Measurements from ENCODE around the gene CXCL8. TPM values are rescaled to one million over a fixed set of nuclear protein-coding genes. Genes with fewer than 3 reads are reported as not detected.
A peak's percentile ranks its signal among the peaks of the same experiment; 100 is the strongest.
"Not testable (repeated sequence)": the region's sequence is repeated elsewhere in the genome, so short reads cannot be mapped to it uniquely, and the experiment has no call there.

The CXCL8 gene
- polyA plus RNA-seq, 1 of the 3 experiments (the other 2 are of a cell fraction) = 6.0 TPM

GRCh38 chr4:73740353-73740778, at the start of gene CXCL8 (continued):
- no peak for TF ChIP-seq CTCF (IDR thresholded peaks at IDR 0.05)
- no peak for TF ChIP-seq NRF1 (IDR thresholded peaks at IDR 0.05; ENCODE audit: low read depth, low read length)
- TF ChIP-seq MEF2A (IDR thresholded peaks at IDR 0.05; ENCODE audit: borderline replicate concordance, low read depth) = no peak
- peak; percentile 67 for TF ChIP-seq TCF12 (IDR thresholded peaks at IDR 0.05)

- H3K36me3 ChIP-seq (replicated peaks in 1 of 2; ENCODE audit: control insufficient read depth in 1 of 2, insufficient read depth in 2 of 2, low read length in 1 of 2); H3K4me1 ChIP-seq (ENCODE audit: control insufficient read depth in 1 of 2, insufficient read depth in 2 of 2, low read depth in 1 of 2, low read length in 1 of 2); H3K27ac ChIP-seq (ENCODE audit: low read depth in 2 of 2, low read length in 1 of 2); H3K9me2 ChIP-seq; H4K20me1 ChIP-seq (ENCODE audit: insufficient read depth); H3F3A ChIP-seq (replicated peaks; ENCODE audit: insufficient read depth); H3K9ac ChIP-seq; DNase-seq; H3K4me3 ChIP-seq (ENCODE audit: low read depth in 2 of 2, low read length in 1 of 2); H3K4me2 ChIP-seq; POLR2A ChIA-PET; H3K27me3 ChIP-seq (ENCODE audit: insufficient read depth); H3K9me3 ChIP-seq; CTCF ChIA-PET; H3K79me2 ChIP-seq (ENCODE audit: insufficient read depth); H2AFZ ChIP-seq (ENCODE audit: low read depth): not testable (repeated sequence)
- WGBS (ENCODE audit: low lambda C conversion rate) = 64% methylated on average over 4 of the region's 4 CpGs
Measured at GRCh38 chr4:73691201-73691600, 49.2 kb upstream of the CXCL8 start.

GRCh38 chr4:73691759-73692158, 48.6 kb upstream of the CXCL8 start:
- DNase-seq = no peak
- H3K27me3 ChIP-seq (ENCODE audit: insufficient read depth) = no peaks in the 10 kb centered on the region
- no peaks in the 10 kb centered on the region for H3K79me2 ChIP-seq (ENCODE audit: insufficient read depth)
- ChIA-PET CTCF (no interaction called here), POLR2A (no interaction called here)
- peaks cover 6% of the 10 kb centered on the region for H3F3A ChIP-seq (replicated peaks; ENCODE audit: insufficient read depth)
- H3K4me2 ChIP-seq = peak overlapping the region; percentile 17; the same call in 1 of the 2 replicates
- no peaks in the 10 kb centered on the region for H3K36me3 ChIP-seq (replicated peaks in 1 of 2; ENCODE audit: control insufficient read depth in 1 of 2, insufficient read depth in 2 of 2, low read length in 1 of 2)
- H3K27ac ChIP-seq (ENCODE audit: low read depth in 2 of 2, low read length in 1 of 2) = peak overlapping the region; percentile 35 to 39; a peak in 2 of 4 replicates
- no peaks in the 10 kb centered on the region for H3K4me1 ChIP-seq (ENCODE audit: control insufficient read depth in 1 of 2, insufficient read depth in 2 of 2, low read depth in 1 of 2, low read length in 1 of 2)
- no peaks in the 10 kb centered on the region for H3K9me3 ChIP-seq
- no peak overlapping the region for H3K9ac ChIP-seq
- no peak overlapping the region for H3K4me3 ChIP-seq (ENCODE audit: low read depth in 2 of 2, low read length in 1 of 2)
- H4K20me1 ChIP-seq (ENCODE audit: insufficient read depth) = no peaks in the 10 kb centered on the region
- TF ChIP-seq EP300 (IDR thresholded peaks at IDR 0.05; ENCODE audit: borderline replicate concordance in 1 of 2, low read depth in 1 of 2, low read length in 1 of 2) (peak; percentile 20 to 33; a peak in 1 of 4 replicates), PBX3 (IDR thresholded peaks at IDR 0.05) (peak; percentile 62), USF2 (IDR thresholded peaks at IDR 0.05; ENCODE audit: borderline replicate concordance, low read depth, low read length) (no peak), TCF12 (IDR thresholded peaks at IDR 0.05) (peak; percentile 76)
- H2AFZ ChIP-seq (ENCODE audit: low read depth) = peak overlapping the region; percentile 66; the same call in 1 of the 2 replicates
- H3K9me2 ChIP-seq = no peaks in the 10 kb centered on the region
